K562 (cell line): ENCODE data around the gene PIK3AP1. TPM values are rescaled to one million over a fixed set of nuclear protein-coding genes. Genes with fewer than 3 reads are reported as not detected.

Source experiments
- ATAC-seq: fragments of 200-7000 bp; cut with Tn5 transposase; 3 replicates; pipeline ENCODE4 v1.9.1; 2020; ENCODE audit warnings: moderate library complexity
- BruUV-seq: library from RNA; stranded (reverse); fragments of 400-500 nt; replicated peaks from 2 replicates; lab custom pipeline; 2021; lab: Mats Ljungman, UMichigan
- CTCF ChIA-PET: fragments of 300-600 bp; formaldehyde crosslinking; extraction: SDS; loops from one replicate; lab custom pipeline; 2021; ENCODE audit warnings: low intra/inter-chr PET ratio; lab: Yijun Ruan, JAX
- POLR2A ChIA-PET: fragments of 300-600, 350-650 bp; sonication (Branson Sonifier 250); formaldehyde crosslinking; extraction: SDS; loops from one replicate; lab custom pipeline; 2021; ENCODE audit warnings: antibody characterized with exemption, inconsistent platforms; lab: Yijun Ruan, JAX
- DNase-seq, 4 experiments: peaks; one replicate each; pipeline versions ENCODE4 v3.0.0 to v3.0.0-alpha.2; 2011 to 2018; ENCODE audit warnings: low spot score in 3 of 4, mixed read lengths in 3 of 4; ENCODE audit errors: extremely low read depth in 1 of 4
- FAIRE-seq: peaks from 2 replicates; lab custom pipeline; 2011; peaks lifted over from hg19 to GRCh38; lab: Jason Lieb, UNC
- H2AFZ ChIP-seq: 2 replicates; pipeline ENCODE4 v1.6.0; 2011; ENCODE audit warnings: low read depth, low read length, control low read depth, inconsistent platforms
- H3K27ac ChIP-seq: fragments of 200-600 bp; 3 replicates; pipeline ENCODE4 v1.8.0; 2011; ENCODE audit warnings: low read depth, mild to moderate bottlenecking, control low read depth, inconsistent platforms, low read length, moderate library complexity, mixed read lengths; ENCODE audit errors: extremely low read depth
- H3K27me3 ChIP-seq, 2 experiments: fragments of 300-600 bp in 1 of 2; 2 replicates in 1 of 2; 3 replicates in 1 of 2; pipeline versions ENCODE4 v1.6.0 to v1.8.0; 2011; ENCODE audit warnings: inconsistent platforms in 2 of 2, low read length in 2 of 2, mild to moderate bottlenecking in 1 of 2, mixed read lengths in 1 of 2, moderate library complexity in 1 of 2; ENCODE audit not compliant: control insufficient read depth in 2 of 2, insufficient read depth in 2 of 2
- H3K36me3 ChIP-seq: fragments of 300-600 bp; 3 replicates; pipeline ENCODE4 v1.8.0; 2011; ENCODE audit warnings: mild to moderate bottlenecking, low read length, inconsistent platforms; ENCODE audit not compliant: control insufficient read depth, insufficient read depth
- H3K4me1 ChIP-seq, 2 experiments: fragments of 200-600 bp in 1 of 2; replicated peaks in 1 of 2; 2 replicates in 1 of 2; 3 replicates in 1 of 2; pipeline versions ENCODE4 v1.5.1 to v1.8.0; 2011; ENCODE audit warnings: inconsistent platforms in 2 of 2, low read length in 2 of 2, mild to moderate bottlenecking in 1 of 2, mixed read lengths in 1 of 2, moderate library complexity in 1 of 2; ENCODE audit not compliant: control insufficient read depth in 2 of 2, insufficient read depth in 2 of 2
- H3K4me2 ChIP-seq: 2 replicates; pipeline ENCODE4 v1.6.1; 2011; ENCODE audit warnings: low read length, control low read depth, inconsistent platforms, mixed read lengths; ENCODE audit not compliant: insufficient read depth
- H3K4me3 ChIP-seq: fragments of 200-600 bp; sonication (generic), shearing (Covaris generic); 2 replicates; pipeline ENCODE4 v1.5.1; 2016; ENCODE audit warnings: control low read depth, inconsistent platforms
- H3K79me2 ChIP-seq: fragments of 200-600 bp; 3 replicates; pipeline ENCODE4 v1.8.0; 2011; ENCODE audit warnings: low read length, inconsistent platforms; ENCODE audit not compliant: control insufficient read depth, insufficient read depth
- H3K9ac ChIP-seq, 2 experiments: 2 replicates each; pipeline versions ENCODE4 v1.6.0 to v1.6.1; 2011; ENCODE audit warnings: low read depth in 2 of 2, low read length in 2 of 2, control low read depth in 1 of 2, inconsistent platforms in 1 of 2, mild to moderate bottlenecking in 1 of 2, mixed read lengths in 1 of 2; ENCODE audit not compliant: insufficient read depth in 1 of 2
- H3K9me1 ChIP-seq: one replicate; pipeline ENCODE4 v1.6.0; 2011; ENCODE audit warnings: inconsistent platforms, mild to moderate bottlenecking, low read length, moderate library complexity; ENCODE audit not compliant: control insufficient read depth, insufficient read depth
- H3K9me3 ChIP-seq: replicated peaks from 2 replicates; pipeline ENCODE4 v1.5.1; 2011; ENCODE audit warnings: low read depth, low read length, inconsistent platforms; ENCODE audit not compliant: control insufficient read depth, insufficient read depth
- H4K20me1 ChIP-seq: replicated peaks from 2 replicates; pipeline ENCODE4 v1.6.1; 2011; ENCODE audit warnings: low read length, inconsistent platforms, mixed read lengths; ENCODE audit not compliant: control insufficient read depth, insufficient read depth
- ATF7 ChIP-seq: fragments of 450-650 bp; IDR thresholded peaks from 2 replicates; pipeline ENCODE4 v1.7.1; 2014; ENCODE audit warnings: mild to moderate bottlenecking, moderate library complexity
- CXXC5 ChIP-seq: fragments of 250-450 bp; sonication (Bioruptor Pico); IDR thresholded peaks from 2 replicates; pipeline ENCODE4 v1.8.0; 2022; ENCODE audit warnings: inconsistent platforms, mild to moderate bottlenecking, moderate library complexity
- HDAC2 ChIP-seq: fragments of 450-650 bp; IDR thresholded peaks from 2 replicates; pipeline ENCODE4 v1.6.1; 2016; ENCODE audit warnings: mild to moderate bottlenecking
- HIVEP1 ChIP-seq: fragments of 250-450 bp; sonication (Bioruptor Pico); IDR thresholded peaks from 2 replicates; pipeline ENCODE4 v1.4.0; 2020; ENCODE audit warnings: mild to moderate bottlenecking
- RCOR1 ChIP-seq, 2 experiments: IDR thresholded peaks; 2 replicates each; pipeline ENCODE4 v1.6.1; 2012; ENCODE audit warnings: low read depth in 2 of 2, low read length in 2 of 2, borderline replicate concordance in 1 of 2, improper control_type of control experiment in 1 of 2
- WGBS: fragments of 100-300 bp; shearing (Covaris generic); methylation state at CpG from one replicate; pipeline ENCODE4 v1.1.6; 2016; ENCODE audit warnings: low coverage, mixed read lengths; ENCODE audit not compliant: insufficient coverage; ENCODE audit errors: missing lambda C conversion rate; 5-methylcytosine and 5-hydroxymethylcytosine counted together
- in situ Hi-C: fragments of 300-500 bp; cut with MboI; formaldehyde crosslinking; loops from 4 replicates; pipeline ENCODE4 v1.15.0; 2018; ENCODE audit warnings: inconsistent platforms, mixed read lengths
- intact Hi-C: fragments of 100-400 bp; cut with micrococcal nuclease; formaldehyde crosslinking; loops from 2 replicates; pipeline ENCODE4 v1.14.2; 2022
- polyA plus RNA-seq, 8 experiments: library from polyadenylated mRNA; depleted of rRNA in 4 of 8; stranded (reverse) in 5 of 8; unstranded in 3 of 8; fragments of >200 nt; fragmentation: Nextera tagmentation in 2 of 8; fragmentation: Illumina TruSeq in 1 of 8; extraction: Ambion mirVana in 2 of 8; extraction: Trizol in 1 of 8; gene quantifications; 2 replicates each; pipeline versions ENCODE4 v1.2.1 to v1.2.3, GENCODE V29; 2011 to 2014; ENCODE audit warnings: inconsistent platforms in 1 of 8, missing spikeins in 1 of 8
- total RNA-seq, 7 experiments: library from RNA; depleted of rRNA in 6 of 7; stranded (reverse); fragments of >200 nt in 6 of 7; fragmentation: Illumina TruSeq in 2 of 7; extraction: Trizol in 2 of 7; gene quantifications; 2 replicates each; pipeline versions ENCODE4 v1.2.1 to v1.2.3, GENCODE V29; 2011 to 2021; ENCODE audit warnings: low replicate concordance in 1 of 7
- TF ChIP-seq, protein P1 (sequence below): sonication (generic); formaldehyde crosslinking; IDR thresholded peaks from 2 replicates; pipeline ENCODE4 v1.8.0; 2023; ENCODE audit warnings: mild to moderate bottlenecking, missing genetic modification reagents
- TF ChIP-seq, protein P2 (sequence below), 2 experiments: fragments of 450-650 bp in 1 of 2; sonication (generic) in 1 of 2; formaldehyde crosslinking in 1 of 2; IDR thresholded peaks in 1 of 2; conservative IDR thresholded peaks in 1 of 2; 2 replicates each; pipeline versions ENCODE4 v1.6.1 to v1.8.1; 2016 to 2023; ENCODE audit warnings: mild to moderate bottlenecking in 2 of 2, moderate library complexity in 2 of 2, inconsistent platforms in 1 of 2, missing genetic modification reagents in 1 of 2

Gene PIK3AP1
- total and polyA plus RNA-seq, 9 of the 15 experiments (the other 6 are each of a cell fraction or from before 2014, with no cell fraction given) = 0.20 to 2.4 (median 1.4) TPM

DNA sequence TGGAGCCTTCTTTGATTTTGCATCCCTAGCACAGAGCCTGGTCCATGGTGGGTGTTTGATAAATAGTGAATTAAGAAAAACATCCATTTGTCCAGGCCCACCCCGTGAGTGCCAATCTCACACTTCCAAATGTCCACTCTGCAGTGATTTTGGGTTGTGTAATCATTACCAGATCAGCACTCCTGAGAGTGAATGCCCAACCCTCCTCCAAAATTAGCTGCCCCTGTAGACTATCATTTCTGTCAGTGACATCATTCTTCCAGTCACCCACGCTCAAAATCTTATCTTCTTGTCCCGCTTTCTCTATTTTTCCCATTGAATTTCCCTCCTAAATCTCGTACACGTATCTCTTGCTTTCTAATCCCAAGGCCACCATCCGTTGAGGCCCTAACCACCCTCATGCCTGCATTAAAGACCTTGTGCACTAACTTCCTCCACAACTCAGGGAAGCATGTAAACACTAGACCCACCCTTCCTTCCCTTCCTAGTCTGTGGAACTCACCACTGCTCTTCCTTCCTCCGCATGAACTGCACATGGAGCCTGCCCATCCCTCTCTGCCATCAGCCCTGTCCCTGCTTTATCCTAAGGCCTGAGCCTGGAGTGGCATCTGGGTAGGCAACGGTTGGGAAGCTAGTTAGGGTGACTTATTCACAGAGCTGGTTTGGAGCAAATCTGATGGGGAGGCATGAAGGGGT lies 32.8 kb downstream of the PIK3AP1 start:
- in situ Hi-C loops (no loop called here), intact Hi-C loops (no loop called here)
- ChIA-PET CTCF (no interaction called here), POLR2A (no interaction called here)
- Histone ChIP-seq H2AFZ (no peak overlapping the region), H3K27ac (no peak overlapping the region; the same call in 2 of the 3 replicates), H3K27me3 (no peaks in the 10 kb centered on the region), H3K79me2 (no peaks in the 10 kb centered on the region), H3K9ac (no peak overlapping the region), H3K4me3 (no peak overlapping the region), H3K4me2 (peak overlapping the region; percentile 18; the same call in 1 of the 2 replicates), H3K4me1 (peaks cover 0 to 15% of the 10 kb centered on the region in 2 experiments; a peak in 3 of 5 replicates), H3K9me1 (no peaks in the 10 kb centered on the region), H4K20me1 (no peaks in the 10 kb centered on the region), H3K36me3 (no peaks in the 10 kb centered on the region), H3K9me3 (no peaks in the 10 kb centered on the region)
- FAIRE-seq (no peak), ATAC-seq (no peak), DNase-seq (no peak)
- WGBS = 25% methylated on average over 8 of the region's 8 CpGs
- BruUV-seq = no TSS peak
- TF ChIP-seq, protein P1, sequence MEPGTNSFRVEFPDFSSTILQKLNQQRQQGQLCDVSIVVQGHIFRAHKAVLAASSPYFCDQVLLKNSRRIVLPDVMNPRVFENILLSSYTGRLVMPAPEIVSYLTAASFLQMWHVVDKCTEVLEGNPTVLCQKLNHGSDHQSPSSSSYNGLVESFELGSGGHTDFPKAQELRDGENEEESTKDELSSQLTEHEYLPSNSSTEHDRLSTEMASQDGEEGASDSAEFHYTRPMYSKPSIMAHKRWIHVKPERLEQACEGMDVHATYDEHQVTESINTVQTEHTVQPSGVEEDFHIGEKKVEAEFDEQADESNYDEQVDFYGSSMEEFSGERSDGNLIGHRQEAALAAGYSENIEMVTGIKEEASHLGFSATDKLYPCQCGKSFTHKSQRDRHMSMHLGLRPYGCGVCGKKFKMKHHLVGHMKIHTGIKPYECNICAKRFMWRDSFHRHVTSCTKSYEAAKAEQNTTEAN (CRISPR knock-in tag) = no peak
- TF ChIP-seq CXXC5 (CRISPR knock-in tag) = no peak
- TF ChIP-seq RCOR1 (IDR thresholded peaks at IDR 0.05; ENCODE audit: borderline replicate concordance in 1 of 2, low read depth in 2 of 2, low read length in 2 of 2) = peak in 1 of 2 experiments; percentile 69; a peak in 2 of 4 replicates
- TF ChIP-seq ATF7 = peak; percentile 32; the same call in 1 of the 2 replicates
- no peak for TF ChIP-seq HIVEP1
- 0 out of 2 replicates have a peak, but pooled peaks have one; percentile 39 for TF ChIP-seq HDAC2
- TF ChIP-seq, protein P2, sequence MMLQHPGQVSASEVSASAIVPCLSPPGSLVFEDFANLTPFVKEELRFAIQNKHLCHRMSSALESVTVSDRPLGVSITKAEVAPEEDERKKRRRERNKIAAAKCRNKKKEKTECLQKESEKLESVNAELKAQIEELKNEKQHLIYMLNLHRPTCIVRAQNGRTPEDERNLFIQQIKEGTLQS (IDR thresholded peaks at IDR 0.05) = peak; percentile 64
- TF ChIP-seq, protein P2 (CRISPR knock-in tag; conservative IDR thresholded peaks at IDR 0.05) = no peak
